ENCODE results near the gene KLHL17.
"Not testable (repeated sequence)": the region's sequence is repeated elsewhere in the genome, so short reads cannot be mapped to it uniquely, and the experiment has no call there.

KLHL17 gene

DNA sequence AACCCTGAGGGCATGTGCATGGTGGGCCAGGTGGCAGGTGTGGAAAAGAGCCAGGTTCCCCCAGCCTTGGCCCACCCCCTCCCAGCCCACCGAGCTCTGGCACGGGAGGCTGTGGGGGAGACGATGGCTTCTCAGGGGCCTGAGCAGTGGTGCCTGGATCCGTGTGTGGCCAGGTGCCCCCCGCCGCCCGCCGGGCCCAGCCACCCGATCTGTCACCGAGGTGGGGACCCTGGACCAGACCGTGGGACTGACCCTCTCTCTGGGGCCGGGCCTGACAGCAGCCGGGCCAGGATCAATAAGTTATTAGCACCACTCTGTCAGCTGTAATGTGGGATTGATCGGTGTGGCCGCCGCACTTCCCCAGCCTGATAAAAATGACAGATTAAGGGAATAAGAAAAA, 22.9 kb upstream of the KLHL17 start:
- no peak for DNase-seq

DNA sequence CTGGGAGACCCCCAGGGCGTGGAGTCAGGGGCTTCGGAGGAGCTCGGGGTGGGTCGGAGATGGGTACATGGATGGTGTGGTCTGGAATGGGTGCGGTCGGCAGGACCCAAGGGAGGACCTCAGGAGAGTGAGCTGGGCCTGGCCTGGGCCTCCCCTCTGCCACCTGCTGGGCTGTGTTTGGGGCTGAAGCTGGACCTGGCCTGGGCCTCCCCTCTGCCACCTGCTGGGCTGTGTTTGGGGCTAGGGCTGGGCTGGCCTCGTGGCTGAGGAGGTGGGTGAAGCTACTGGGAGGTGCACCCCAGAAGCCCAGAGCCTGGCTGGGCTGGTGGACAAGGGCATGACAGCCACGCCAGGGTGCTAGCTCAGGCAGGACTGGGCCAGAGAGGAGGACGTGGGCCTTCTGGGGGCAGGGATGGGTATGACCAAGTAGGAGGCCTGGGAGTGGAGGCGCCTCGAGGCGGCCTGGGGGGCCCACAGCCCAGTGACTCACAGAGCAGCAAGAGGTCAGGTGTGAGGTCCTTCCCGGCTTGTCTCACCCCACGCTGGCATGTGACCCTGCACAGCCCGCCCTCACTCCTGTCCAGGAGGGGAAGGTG, 22.2 kb upstream of the KLHL17 start:
- DNase-seq, result no peak

DNA sequence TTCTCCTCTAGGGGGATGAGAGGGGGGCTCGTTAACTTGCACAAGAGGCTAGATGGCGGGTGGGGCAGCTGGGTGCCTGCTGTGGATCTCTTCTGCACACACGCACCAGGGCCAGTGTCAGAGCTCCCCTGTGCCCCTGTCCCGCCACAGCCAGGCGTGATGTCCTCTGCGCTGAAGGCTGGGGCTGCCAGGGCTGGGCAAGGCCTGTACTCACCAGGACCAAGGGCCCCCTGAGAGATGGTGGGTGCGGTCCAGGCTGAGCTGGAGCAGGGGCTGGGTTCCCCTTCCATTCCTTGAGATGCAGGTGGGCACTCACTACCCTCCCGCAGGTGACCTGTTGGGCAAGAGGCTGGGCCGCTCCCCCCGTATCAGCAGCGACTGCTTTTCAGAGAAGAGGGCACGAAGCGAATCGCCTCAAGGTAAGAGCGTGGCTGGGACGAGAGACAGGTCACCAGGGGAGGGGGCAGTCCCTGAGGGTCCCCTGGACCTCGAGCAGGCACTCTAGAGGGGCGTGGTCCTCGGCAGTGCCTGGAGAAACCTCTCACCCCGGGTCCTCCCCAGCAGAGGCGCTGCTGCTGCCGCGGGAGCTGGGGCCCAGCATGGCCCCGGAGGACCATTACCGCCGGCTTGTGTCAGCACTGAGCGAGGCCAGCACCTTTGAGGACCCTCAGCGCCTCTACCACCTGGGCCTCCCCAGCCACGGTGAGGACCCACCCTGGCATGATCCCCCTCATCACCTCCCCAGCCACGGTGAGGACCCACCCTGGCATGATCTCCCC, 21.5 kb upstream of the KLHL17 start:
- no peak for DNase-seq

DNA sequence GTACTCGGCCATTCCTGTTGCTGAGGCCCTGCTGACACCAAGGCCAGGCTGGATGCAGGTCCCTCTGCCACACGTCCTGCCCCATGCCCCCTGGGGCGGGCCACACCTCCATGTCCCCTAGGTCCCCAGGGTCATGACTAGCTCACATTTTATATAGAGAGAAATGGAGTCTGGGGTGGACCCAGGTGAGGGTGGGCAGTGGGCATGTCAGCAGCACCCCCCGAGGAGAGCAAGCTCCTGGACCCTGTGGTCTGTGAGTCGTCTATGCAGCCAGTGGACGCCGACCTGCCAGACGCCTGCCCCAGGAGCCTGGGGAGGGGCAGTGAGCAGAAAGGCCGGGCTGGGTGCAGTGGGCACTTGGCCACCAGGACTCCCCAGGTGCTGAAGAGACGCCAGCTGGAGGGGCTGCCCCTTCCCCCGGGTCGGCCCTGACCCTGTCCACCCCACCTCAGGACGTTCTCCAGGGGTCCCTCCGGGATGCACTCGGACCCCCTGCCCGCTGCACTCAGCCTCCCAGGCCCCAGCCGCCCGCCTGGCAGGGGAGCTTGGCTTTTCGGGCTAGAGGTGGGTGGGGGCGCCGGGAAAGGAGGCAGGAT, 20.8 kb upstream of the KLHL17 start:
- no peak for DNase-seq

DNA sequence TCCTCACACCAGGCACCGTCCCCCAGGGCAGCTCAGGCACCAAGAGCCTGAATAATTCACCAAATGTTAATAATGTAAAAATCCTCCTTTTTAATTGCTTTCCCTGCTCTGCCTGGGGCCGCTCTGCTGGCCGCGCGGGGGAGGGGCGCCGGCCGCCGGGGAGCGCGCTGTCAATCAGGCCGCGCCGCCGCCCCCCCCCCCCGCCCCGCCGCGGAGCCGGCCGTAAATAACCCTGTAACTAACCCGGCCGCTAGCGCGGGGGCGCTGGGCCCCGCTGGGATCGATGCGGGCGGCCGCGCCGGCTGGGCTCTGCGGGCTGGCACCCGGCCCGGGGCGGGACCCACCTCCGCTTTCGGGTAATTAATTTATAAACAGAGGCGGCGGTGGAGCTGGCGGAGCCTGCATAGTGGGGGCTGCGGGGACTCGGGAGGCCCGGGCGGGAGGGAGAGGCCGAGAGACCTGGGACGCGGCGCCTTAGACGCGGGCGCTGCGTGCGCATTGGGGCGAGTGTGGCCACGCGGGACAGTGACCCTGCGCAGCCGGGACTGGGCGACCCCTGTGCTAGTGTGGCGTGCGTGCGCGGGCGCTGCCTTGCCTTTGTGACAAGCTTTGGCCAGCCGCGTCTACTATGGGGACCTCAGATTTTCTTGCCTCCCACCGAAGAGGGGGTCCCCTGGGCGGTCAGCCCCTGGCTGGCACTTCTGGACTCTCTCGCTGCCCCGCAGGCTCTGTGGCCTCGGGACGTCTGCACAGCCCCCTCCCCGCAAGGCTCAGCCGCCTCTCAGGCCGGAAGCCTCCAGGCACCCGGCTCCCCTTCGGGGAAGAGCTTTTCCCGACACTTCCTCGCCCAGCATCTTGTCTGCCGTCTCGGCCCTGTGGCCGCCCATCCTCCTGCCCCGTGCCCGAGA, 20.0 kb upstream of the KLHL17 start:
- DNase-seq, result no peak

DNA sequence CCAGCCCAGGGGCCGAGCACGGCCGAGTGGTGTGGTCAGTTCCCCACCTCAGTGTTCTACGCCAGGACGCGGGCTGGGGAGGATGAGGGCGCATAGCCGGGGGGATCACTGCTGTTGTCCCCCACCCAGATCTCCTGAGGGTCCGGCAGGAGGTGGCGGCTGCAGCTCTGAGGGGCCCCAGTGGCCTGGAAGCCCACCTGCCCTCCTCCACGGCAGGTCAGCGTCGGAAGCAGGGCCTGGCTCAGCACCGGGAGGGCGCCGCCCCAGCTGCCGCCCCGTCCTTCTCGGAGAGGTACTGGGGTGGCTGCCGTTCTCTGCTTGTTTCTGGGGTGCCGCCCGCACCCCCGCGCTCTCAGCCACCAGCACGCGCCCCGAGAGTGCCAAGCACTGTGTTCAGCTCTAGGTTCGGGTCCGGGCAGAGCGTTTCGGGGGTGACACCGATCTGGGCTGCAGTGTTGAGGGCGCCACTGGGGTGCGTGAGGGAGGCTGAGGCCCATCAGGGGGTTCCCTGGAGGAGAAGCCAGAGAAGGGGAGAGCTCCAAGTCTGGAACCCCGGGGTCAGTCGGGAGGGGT, 19.3 kb upstream of the KLHL17 start:
- no peak for DNase-seq

DNA sequence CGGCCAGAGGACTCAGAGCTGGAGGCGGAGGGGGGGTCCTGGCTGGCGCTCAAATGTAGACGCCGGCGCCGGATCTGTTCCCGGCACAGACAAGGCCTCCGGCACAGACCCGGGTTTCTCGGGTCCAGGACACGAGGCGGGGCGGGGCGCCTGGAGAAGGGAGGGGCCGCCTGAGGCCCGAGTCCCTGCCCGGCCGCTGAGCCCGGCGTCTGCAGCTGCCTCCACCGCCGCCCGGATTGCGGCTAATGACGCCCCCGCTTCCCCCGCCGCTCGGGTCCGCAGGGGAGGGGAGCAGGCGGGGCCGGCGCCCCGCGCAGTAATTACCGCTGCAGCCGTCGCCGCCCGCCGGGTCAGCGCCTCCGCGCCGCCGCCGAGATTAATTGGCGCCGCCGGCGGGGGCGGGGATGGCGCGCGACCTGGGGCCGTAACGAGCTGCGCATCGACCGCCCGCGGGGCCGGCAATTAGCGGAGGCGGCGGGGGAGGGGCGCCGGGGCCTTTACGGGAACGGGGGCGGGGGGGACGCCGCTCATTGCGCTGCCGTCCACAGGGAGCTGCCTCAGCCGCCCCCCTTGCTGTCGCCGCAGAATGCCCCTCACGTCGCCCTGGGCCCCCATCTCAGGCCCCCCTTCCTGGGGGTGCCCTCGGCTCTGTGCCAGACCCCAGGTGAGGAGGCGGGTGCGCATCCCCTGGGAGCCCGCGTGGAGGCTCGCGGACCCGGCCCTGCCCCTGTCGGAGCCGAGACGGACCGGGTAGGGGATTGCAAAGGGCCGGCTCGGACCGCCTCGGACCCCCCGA, 18.6 kb upstream of the KLHL17 start:
- peak; percentile 55 for DNase-seq

DNA sequence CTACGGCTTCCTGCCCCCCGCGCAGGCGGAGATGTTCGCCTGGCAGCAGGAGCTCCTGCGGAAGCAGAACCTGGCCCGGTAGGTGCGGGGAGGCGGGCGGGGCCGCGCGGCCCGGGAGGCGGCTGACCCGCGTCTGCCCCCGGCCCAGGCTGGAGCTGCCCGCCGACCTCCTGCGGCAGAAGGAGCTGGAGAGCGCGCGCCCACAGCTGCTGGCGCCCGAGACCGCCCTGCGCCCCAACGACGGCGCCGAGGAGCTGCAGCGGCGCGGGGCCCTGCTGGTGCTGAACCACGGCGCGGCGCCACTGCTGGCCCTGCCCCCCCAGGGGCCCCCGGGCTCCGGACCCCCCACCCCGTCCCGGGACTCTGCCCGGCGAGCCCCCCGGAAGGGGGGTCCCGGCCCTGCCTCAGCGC, 18.0 kb upstream of the KLHL17 start:
- no peak for DNase-seq

DNA sequence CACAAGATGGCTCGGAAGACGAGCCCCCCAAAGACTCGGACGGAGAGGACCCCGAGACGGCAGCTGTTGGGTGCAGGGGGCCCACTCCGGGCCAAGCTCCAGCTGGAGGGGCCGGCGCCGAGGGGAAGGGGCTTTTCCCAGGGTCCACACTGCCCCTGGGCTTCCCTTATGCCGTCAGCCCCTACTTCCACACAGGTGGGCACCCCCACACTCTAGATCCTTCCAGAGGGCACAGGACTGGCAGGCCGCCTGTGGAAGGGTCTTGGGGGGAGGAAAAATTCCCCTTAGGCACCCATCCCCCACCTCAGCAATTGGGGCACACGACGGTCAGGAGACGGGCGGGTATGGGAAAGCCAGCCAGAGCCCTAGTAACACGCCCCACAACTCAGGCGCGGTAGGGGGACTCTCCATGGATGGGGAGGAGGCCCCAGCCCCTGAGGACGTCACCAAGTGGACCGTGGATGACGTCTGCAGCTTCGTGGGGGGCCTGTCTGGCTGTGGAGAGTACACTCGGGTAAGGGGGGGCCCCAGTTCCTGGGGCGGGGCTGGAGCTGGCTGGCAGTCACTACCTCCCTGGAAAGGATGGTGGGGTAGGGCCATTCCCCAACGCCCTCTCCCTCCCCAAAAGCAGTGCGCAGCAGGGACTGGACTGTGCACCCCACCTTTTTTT, 17.4 kb upstream of the KLHL17 start:
- DNase-seq, result no peak

DNA sequence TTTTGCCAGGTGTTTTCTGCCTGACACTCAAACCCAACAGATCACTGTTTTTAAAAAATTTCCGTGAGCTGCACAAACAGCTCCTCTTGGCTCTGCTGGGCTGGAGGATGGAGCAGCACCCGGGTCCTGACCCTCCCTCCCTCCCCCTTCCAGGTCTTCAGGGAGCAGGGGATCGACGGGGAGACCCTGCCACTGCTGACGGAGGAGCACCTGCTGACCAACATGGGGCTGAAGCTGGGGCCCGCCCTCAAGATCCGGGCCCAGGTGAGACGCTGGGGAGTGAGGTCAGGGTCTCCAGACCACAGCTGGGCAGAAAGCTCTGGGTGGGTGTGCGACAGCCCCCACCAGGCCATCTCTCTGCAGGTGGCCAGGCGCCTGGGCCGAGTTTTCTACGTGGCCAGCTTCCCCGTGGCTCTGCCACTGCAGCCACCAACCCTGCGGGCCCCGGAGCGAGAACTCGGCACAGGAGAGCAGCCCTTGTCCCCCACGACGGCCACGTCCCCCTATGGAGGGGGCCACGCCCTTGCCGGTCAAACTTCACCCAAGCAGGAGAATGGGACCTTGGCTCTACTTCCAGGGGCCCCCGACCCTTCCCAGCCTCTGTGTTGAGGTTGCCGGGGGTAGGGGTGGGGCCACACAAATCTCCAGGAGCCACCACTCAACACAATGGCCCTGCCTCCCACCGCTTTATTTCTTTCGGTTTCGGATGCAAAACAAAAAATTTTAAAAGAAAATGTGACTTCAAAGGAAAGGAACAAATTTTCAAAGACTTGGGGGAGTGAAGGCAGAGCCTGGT, 16.6 kb upstream of the KLHL17 start:
- DNase-seq, result no peak

DNA sequence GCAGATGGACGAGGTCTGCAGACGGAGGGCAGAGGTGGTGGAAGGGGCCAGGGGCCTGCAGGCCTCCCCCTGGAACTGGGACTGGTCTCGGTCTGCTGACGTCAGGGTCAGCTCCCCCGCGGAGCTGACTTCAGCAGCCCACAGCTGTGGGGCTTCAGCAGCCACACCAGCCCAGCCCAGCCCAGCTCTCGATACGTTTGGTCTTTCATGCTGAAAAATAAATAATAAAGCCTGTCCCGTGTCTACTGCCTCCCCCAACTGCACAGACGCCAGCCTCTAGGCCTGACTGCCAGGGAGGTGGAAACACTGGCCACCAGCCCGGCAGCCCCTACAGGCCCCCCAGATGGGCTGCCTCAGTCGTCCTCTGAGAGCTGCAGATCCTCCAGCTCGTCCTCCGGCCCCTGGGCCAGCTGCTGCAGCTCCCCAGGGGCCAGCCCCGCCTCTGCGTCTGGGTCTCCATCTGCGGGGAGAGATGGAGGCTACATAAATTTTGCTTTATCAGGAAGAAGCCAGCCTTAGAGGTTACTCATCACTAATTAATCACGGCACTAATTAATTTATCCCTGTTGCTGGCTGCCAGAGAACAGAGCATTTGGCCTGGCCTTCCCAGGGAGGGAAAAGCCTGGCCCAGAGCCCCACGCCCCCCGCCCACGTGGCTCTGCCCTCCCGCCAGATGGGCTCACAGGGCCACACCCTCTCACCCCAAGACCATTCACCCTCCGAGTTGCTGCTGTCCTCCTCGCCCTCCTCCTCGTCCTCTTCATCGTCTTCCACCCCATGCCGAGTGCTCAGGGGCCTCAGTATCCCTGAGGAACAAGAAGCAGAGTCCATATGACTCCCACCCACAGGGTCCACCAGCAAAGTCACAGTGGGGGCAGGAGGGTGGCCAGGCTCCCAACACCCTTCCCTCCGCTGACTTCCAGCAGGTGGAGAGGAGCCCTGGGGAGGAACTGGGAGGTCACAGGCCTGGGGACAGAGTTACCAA, 15.8 kb upstream of the KLHL17 start:
- no peak for DNase-seq

DNA sequence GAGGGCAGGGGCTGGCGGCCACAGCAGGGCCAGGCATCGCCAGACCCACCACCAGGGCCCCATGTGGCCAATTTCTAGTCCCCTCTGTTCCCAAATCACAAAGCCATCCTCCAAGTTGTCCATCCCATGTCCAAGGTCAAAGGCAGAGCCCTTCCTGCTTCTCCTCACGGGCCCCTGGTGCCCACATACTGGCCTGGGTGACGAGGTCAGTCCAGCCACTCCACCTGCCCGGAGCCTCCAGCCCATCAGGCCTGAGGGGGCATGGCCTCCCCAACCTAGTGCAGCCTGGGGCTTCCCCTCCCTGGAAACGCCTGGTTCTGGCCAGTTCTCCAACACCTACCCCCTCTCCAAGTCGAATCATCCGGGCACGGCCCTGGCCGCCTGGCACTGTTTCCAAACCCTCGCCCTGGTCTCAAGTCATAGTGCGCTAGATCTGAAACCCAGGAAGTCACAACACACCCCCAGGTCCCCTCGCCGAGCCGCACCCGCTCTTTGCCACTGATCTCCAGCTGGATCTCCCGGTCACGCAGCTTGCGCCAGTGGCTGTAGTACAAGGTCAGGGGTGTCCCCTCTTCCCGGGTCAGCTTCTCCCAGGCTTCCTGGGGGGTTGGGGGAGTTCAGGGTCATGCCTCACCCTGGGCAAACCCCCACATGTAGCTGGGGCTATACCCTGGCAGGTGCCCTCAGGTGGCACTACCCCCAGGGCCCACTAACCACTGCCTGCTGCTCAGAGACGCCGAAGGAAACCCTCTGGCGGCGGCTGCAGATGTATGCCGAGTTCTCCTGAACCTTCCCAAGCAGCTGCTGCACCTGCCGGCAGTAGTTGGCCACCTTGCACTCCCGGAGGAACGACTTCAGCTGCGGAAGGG, 14.5 kb upstream of the KLHL17 start:
- DNase-seq, result no peak

DNA sequence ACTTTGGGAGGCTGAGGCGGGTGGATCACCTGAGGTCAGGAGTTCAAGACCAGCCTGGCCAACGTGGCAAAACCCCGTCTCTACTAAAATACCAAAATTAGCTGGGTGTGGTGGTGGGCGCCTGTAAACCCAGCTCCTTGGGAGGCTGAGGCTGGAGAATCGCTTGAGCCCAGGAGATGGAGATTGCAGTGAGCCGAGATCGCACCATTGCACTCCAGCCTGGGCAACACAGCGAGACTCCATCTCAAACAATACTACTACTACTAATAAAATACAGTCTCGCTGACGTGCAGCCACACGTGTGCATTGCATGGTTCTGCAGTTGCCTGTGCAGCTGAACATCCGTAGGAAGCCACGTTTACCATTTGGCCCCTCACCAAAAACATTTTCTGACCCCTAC, 13.6 kb upstream of the KLHL17 start:
- DNase-seq, result not testable (repeated sequence)

DNA sequence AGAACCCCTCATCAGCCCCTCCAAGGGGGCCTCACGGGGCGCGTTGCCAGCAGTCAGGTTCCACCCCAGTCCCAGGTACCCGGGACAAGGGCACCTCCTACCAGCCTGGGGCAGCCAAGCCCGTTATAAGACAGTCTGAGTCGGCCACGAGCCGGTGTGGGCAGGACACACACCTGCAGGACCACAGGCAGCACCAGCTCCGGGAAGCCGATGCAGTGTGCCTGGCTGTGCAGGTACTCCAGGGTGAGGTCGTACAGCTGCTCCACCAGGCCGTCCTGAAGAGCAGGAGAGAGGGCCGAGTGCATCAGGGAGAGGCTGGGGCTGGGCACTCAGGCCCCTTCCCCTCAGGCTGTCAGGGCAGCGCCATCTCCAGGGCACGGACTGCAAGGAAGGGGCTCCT, 12.4 kb upstream of the KLHL17 start:
- DNase-seq, result no peak

DNA sequence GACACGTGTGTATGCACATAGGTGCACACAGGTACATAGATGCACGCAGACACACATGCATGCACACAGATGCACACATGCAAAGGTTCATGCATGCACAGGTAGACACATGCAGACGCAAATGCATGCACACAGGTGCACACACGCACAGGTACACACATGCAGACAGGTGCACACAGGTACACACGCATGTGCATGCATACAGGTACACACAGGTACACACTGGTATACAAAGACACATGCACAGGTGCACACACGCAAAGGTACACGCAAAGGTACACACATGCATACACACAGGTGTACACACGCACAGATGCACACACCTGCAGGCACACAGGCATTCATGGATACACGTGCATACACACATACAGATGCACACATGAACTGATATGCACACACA, 10.1 kb upstream of the KLHL17 start:
- no peak for DNase-seq

DNA sequence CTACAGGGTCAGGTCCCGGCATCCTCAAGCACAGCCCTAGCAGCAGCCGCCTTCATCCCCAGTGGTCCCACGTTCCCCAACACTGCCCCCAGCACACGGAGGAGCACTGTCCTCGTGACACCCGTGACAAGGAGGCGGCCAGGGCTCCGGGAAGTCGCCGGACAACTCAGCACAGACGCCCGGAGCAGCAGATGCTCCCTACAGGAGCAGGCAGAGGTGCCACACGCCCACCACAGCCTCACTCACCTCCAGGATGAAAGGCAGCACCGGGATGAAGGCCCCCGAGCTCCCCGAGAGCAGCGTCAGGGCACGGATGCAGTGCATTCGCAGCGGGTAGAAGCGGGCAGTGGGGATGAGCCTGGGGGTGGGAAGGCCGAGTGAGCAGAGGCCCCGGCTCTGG, 9.5 kb upstream of the KLHL17 start:
- no peak for DNase-seq

DNA sequence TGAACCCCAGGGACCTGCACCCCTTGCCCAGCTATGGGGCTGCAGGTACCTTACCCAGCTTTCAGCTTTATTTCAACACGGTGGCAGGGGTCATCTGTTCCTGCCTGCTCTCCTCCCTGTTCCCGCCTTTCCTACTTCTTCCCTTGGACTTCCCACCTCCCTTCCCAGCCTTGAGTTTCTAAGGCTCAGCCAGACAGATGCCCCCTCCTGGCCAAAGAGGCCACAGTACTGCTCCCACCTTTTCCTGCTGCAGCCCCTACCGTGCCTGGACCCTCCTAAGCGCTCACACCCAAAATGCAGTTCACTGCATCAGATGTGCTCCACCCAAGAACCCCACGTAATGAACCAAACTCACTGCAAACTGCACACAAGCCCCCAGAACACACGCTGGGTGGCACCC, 9.0 kb upstream of the KLHL17 start:
- no peak for DNase-seq

DNA sequence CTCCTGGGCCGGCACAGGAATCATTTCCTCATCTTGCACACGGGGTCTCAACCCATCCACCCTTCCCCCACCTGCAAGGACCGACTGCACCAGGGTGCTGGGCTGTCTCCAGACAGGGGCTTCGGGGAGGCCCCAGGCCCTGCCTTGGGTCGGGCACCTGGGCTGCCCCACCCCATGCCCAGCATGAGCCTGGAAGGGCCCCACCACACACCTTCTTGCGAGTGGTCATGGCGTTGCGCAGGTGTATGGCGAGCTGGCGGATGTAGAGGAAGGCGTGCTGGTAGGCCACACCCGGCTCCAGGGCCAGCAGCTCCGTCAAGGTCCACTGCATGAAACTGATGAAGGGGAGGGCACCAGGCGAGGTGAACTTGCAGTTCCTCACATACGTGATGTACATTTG, 8.2 kb upstream of the KLHL17 start:
- DNase-seq, result no peak
